ENCODE measurements around the gene PAX4.

PAX4 gene

GRCh38 chr7:127628445-127628844 is 10.5 kb upstream of the PAX4 start:
- no peak for DNase-seq

- no peak for DNase-seq
Measured at GRCh38 chr7:127625331-127625730, 7.4 kb upstream of the PAX4 start.

- no peak for DNase-seq
Measured at GRCh38 chr7:127620406-127621233, 2.7 kb upstream of the PAX4 start.

GRCh38 chr7:127619681-127620405 is 1.9 kb upstream of the PAX4 start:
- DNase-seq: no peak

GRCh38 chr7:127618775-127619174 is 833 bp upstream of the PAX4 start:
- DNase-seq: no peak

- no peak for DNase-seq
Measured at GRCh38 chr7:127616724-127617123, 1.2 kb downstream of the PAX4 start.

GRCh38 chr7:127612263-127612662 is 5.7 kb downstream of the PAX4 start:
- no peak for DNase-seq

- no peak for DNase-seq
Measured at GRCh38 chr7:127609297-127609696, 8.6 kb downstream of the PAX4 start.

GRCh38 chr7:127608446-127608845 is 9.5 kb downstream of the PAX4 start:
- no peak for DNase-seq

GRCh38 chr7:127600885-127601284 is 17.1 kb downstream of the PAX4 start:
- DNase-seq: no peak

- no peak for DNase-seq
Measured at GRCh38 chr7:127598318-127598717, 19.6 kb downstream of the PAX4 start.

- no peak for DNase-seq
Measured at GRCh38 chr7:127595737-127596136, 22.2 kb downstream of the PAX4 start.

GRCh38 chr7:127594490-127594889 is 23.5 kb downstream of the PAX4 start:
- DNase-seq: peak; percentile 60

- DNase-seq: no peak
Measured at GRCh38 chr7:127592550-127592949, 25.4 kb downstream of the PAX4 start.

- no peak for DNase-seq
Measured at GRCh38 chr7:127591591-127591990, 26.4 kb downstream of the PAX4 start.

- no peak for DNase-seq
Measured at GRCh38 chr7:127591189-127591588, 26.8 kb downstream of the PAX4 start.

- DNase-seq: no peak
Measured at GRCh38 chr7:127589896-127590295, 28.0 kb downstream of the PAX4 start.

GRCh38 chr7:127588697-127589482 is 29.1 kb downstream of the PAX4 start:
- DNase-seq: peak; percentile 55

- peak; percentile 85 for DNase-seq
Measured at GRCh38 chr7:127588019-127588696, 29.8 kb downstream of the PAX4 start, which contains the start of gene ARF5. Gene ARF5 (plus strand): TSS chr7:127588411. CDS start chr7:127588499, 88 bp downstream.

GRCh38 chr7:127587663-127588018 is 30.3 kb downstream of the PAX4 start:
- no peak for DNase-seq

- no peak for DNase-seq
Measured at GRCh38 chr7:127586346-127586745, 31.6 kb downstream of the PAX4 start.

- DNase-seq: peak; percentile 92
Measured at GRCh38 chr7:127585044-127585953, 32.6 kb downstream of the PAX4 start, which contains the start of gene GCC1. Gene GCC1 (minus strand): TSS chr7:127585596. CDS start chr7:127585182, 414 bp downstream.

Data from hematopoietic multipotent progenitor cell treated with erythropoietin and hydrocortisone succinate and interleukin-3 and kit ligand, for 6 days (in vitro differentiated cells).